ENCODE results near the gene TULP4.
A peak's percentile ranks its signal among the peaks of the same experiment; 100 is the strongest.
"Not testable (repeated sequence)": the region's sequence is repeated elsewhere in the genome, so short reads cannot be mapped to it uniquely, and the experiment has no call there.

TULP4 gene

DNA sequence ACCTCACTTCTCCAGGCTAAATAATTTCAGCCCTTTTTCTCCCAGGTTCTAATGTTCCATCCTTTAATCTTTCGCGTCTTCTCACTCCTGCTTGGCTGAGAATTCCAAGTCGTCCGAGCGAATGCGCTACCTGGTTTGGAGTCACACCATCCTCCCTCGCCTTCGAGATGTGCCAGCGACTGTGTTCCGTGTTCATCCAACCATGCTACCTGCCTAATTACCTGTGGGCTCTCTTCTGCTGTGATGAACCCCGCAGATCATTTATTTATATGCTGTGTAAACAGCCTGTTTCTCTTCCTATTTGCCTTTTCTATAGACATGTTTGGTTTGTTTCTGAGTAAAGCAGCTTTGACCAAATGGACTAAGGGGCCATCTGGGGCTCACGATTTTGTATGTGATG is 164.1 kb downstream of the TULP4 start:
- peak overlapping the region; percentile 22; the same call in 1 of the 2 replicates for H3K4me3 ChIP-seq (ENCODE audit: low read depth, low read length)
- TF ChIP-seq, protein P1, sequence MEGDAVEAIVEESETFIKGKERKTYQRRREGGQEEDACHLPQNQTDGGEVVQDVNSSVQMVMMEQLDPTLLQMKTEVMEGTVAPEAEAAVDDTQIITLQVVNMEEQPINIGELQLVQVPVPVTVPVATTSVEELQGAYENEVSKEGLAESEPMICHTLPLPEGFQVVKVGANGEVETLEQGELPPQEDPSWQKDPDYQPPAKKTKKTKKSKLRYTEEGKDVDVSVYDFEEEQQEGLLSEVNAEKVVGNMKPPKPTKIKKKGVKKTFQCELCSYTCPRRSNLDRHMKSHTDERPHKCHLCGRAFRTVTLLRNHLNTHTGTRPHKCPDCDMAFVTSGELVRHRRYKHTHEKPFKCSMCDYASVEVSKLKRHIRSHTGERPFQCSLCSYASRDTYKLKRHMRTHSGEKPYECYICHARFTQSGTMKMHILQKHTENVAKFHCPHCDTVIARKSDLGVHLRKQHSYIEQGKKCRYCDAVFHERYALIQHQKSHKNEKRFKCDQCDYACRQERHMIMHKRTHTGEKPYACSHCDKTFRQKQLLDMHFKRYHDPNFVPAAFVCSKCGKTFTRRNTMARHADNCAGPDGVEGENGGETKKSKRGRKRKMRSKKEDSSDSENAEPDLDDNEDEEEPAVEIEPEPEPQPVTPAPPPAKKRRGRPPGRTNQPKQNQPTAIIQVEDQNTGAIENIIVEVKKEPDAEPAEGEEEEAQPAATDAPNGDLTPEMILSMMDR (IDR thresholded peaks at IDR 0.05; ENCODE audit: low read depth, low read length, missing control alignments), result no peak
- no peak for DNase-seq (ENCODE audit: low read depth)

DNA sequence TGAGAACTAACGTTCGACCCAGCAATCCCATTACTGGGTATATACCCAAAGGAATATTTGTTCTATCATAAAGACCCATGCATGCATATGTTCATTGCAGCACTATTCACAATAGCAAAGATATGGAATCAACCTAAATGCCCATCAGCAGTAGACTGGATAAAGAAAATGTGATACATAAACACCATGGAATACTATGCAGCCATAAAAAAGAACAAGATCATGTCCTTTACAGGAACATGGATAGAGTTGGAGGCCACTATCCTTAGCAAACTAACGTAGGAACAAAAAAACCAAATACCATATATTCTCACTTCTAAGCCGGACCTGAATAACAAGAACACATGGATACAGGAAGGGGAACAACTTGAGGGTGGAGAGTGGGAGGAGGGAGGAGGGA is 165.5 kb downstream of the TULP4 start:
- DNase-seq (ENCODE audit: low read depth), result not testable (repeated sequence)

DNA sequence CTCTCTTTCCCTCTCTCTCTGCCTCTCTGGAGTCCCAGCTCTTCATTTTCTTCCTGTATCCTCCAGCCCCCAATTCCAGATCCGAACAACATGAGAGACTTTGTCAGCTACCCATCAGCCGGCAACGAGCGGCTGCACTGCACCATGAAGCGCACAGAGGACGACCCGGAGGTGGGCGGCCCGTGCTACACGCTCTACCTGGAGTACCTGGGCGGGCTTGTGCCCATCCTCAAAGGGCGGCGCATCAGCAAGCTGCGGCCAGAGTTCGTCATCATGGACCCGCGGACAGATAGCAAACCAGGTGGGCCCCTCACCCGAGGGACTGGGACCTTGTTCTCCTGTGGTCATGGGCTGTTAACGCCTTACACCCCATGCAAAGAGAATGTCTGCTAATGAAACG is 168.7 kb downstream of the TULP4 start:
- no peak for DNase-seq (ENCODE audit: low read depth)
- no peak overlapping the region for H3K4me3 ChIP-seq (ENCODE audit: low read depth, low read length)
- TF ChIP-seq, protein P1 (IDR thresholded peaks at IDR 0.05; ENCODE audit: low read depth, low read length, missing control alignments), result no peak

More for the DNA sequence above, 165.5 kb downstream of the TULP4 start:
- H3K4me3 ChIP-seq (ENCODE audit: low read depth, low read length), result not testable (repeated sequence)

DNA sequence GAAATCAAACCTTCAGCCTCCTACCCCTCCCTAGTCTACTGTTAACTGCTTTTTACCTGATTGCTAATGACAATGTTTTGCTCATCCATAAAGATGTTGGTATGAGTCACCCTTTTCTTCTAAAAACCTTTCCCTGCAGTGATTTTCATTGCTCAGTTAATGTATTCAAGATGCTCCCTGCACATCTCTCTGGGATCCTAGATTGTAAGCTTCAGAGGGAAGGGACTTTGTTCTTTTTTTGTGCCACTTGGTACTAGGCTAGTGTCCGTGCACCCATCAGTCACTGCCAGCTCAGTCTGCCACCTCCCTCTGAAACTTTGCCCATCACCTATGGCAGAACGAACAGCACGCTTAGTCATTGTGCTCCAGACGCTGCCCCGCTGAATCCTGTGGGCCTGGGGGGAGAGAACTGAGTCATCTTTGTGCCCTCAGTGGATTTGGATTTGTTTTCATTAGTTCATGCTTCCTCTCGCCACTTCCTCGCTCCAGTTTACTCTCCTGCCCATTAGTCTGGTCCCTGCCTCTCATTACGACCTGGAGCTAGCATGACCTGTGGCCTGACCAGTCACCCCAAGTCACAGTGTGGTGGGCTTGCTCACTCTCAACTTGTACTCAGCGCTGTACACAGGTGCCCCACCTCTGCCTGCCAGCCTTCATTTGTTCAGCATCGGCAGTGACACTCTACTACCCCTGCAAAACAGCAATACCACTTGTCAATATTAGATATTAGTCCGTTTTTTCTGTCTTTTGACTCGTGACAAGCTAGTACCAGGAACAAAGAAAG is 169.6 kb downstream of the TULP4 start:
- no peak overlapping the region for H3K4me3 ChIP-seq (ENCODE audit: low read depth, low read length)
- TF ChIP-seq, protein P1 (IDR thresholded peaks at IDR 0.05; ENCODE audit: low read depth, low read length, missing control alignments), result no peak
- DNase-seq (ENCODE audit: low read depth), result no peak

DNA sequence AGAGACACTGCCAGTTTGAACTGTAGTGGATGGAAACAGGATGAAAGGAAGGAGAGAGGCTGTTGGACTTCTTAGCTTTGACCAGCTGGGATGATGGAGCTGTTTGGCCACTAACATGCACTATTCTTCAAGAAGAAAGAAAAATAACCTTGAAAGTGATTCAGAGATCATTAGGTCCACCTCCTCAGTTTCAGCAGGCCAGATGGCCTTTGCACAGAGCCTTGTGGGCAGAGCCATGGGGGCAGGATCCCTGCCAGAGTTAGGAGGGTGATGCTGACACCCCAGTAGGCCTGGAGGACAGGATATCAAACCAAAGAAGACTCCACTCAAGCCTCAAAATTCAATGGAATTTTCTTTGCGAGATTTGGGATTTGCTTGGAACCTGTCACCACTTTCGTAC is 173.2 kb downstream of the TULP4 start:
- TF ChIP-seq, protein P1 (IDR thresholded peaks at IDR 0.05; ENCODE audit: low read depth, low read length, missing control alignments), result no peak
- no peak overlapping the region for H3K4me3 ChIP-seq (ENCODE audit: low read depth, low read length)
- no peak for DNase-seq (ENCODE audit: low read depth)

DNA sequence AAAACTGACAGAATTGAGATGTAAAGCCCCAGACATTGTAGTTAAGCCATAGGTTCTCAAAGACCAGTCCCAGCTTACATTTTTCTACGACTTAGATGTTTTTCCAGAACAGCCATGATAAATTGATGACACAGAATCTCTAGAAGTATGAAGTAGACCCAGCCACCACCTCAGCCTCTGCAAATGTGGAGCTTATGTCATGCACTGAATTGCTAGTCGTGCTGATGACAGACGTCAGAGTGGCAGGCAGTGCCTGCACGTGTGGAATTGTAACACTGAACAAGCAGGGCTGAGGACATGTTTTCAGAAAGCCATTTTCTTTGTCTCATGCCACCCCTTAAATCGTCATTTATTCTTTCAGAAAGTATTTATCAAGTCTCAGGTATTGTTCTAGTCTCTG is 175.2 kb downstream of the TULP4 start:
- TF ChIP-seq, protein P1 (IDR thresholded peaks at IDR 0.05; ENCODE audit: low read depth, low read length, missing control alignments), result no peak
- H3K4me3 ChIP-seq (ENCODE audit: low read depth, low read length), result no peak overlapping the region
- DNase-seq (ENCODE audit: low read depth), result no peak

DNA sequence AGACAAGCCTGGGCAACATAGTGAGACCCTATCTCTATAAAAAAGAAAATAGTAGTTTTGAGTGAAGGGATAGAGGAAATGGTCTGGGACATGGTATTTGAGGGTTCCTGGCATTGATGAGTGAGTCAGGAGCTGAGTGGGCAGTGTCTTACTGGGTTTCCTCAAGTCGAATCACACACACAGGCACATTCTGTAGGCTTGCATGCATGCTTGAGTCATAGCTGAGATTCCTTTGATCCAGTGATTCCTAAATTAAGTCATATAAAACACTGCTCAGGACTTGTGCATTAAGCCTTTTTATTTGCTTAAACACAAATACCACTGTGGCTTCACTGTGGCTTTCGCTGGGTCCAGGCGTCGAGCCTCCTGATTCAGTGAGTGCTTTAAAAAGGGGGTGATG is 175.8 kb downstream of the TULP4 start:
- H3K4me3 ChIP-seq (ENCODE audit: low read depth, low read length), result no peak overlapping the region
- no peak for DNase-seq (ENCODE audit: low read depth)
- TF ChIP-seq, protein P1 (IDR thresholded peaks at IDR 0.05; ENCODE audit: low read depth, low read length, missing control alignments), result no peak
